ENCODE measurements around the gene ARL9.

Gene ARL9

GRCh38 chr4:56531149-56531770 lies 25.7 kb downstream of the ARL9 start:
- DNase-seq (ENCODE audit: low read depth, low spot score): no peak

DNA sequence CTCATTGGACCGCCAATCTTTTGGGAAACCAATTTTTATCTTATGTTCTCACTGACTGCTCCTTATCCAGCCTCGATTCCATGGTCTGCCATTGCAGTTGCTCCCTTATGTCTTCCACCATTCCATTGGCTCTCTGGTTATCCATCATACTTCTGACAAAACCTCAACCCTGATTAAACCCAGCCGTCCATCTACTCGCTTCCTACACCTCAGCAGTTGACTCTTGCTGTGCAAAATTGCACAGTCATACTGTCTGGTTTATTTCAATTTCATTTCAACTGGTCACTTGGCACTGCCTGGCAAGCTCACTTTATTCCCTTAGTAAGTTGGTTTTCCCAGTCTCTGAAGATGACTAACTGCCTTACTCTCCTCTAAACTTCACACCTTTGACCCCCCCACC lies 26.2 kb downstream of the ARL9 start:
- DNase-seq (ENCODE audit: low read depth, low spot score): no peak

DNA sequence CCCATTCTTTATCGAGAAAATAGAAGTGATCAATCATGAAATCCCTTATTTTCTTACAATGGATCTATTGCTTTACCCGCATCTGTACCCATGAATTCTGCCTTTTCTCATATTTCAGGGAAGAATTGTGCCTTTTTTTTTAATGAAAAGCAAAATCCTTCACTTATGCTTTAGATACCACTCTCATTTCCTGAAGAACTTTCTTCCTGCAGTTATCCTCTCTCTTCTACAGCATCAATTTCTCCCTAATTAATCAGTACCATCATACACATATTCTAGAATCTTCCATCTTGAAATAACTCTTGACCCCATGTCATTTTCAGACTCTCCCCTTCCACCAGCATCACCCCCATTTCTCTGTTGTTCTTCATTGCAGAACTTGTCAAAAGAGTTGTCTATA lies 26.6 kb downstream of the ARL9 start:
- no peak for DNase-seq (ENCODE audit: low read depth, low spot score)

- peak; percentile 20 for DNase-seq (ENCODE audit: low read depth, low spot score)
Measured at GRCh38 chr4:56535915-56536314, 30.3 kb downstream of the ARL9 start.

- DNase-seq (ENCODE audit: low read depth, low spot score): no peak
Measured at GRCh38 chr4:56537147-56537546, 31.6 kb downstream of the ARL9 start.

DNA sequence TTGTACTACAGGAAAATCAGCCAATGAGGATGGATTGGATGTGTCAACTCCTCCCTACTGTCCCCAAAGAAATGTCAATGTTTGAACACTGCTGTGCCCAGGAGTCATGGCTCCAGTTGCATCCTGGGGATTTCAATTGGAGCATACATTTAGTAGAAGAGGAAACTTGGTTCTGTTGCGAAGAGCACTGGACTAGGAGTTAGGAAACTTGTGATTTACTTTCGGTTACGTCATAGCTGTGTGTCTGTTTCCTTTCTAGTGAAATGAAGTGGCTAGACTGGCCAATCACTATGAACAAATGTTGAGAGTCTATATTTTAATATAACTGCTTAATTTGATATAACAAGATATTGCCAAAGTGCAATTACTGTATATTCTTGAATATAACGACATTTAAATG lies 35.2 kb downstream of the ARL9 start:
- DNase-seq (ENCODE audit: low read depth, low spot score): no peak

DNA sequence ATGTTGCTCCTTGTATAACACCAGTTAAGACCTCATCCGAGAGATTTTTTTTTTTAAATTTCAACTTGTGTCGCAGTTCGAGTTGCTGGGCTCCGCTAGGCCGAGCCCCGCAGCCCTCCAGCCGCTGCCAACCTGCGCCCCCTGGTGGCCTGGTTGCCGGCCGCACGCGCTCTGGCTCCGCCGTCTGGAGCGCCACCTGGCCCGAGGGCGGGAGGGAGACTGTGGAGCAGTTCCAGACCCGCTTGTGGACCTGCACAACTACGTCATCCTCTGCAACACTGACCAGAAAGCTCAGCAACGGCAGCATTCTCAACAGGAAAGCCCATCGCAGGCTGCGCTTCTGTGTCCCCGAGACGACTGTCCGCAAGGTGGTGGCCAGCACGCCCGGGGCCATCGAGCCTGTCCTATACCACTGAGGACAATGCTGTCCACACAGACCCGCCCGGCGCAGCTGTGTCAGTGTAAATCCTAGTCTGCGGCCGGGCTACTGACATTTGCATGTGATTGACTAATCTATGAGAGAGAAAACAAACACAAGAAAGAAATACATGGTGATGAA lies 39.1 kb downstream of the ARL9 start:
- DNase-seq (ENCODE audit: low read depth, low spot score): peak; percentile 97

GRCh38 chr4:56550642-56551041 lies 45.1 kb downstream of the ARL9 start:
- no peak for DNase-seq (ENCODE audit: low read depth, low spot score)

- no peak for DNase-seq (ENCODE audit: low read depth, low spot score)
Measured at GRCh38 chr4:56551516-56551915, 45.9 kb downstream of the ARL9 start.

DNA sequence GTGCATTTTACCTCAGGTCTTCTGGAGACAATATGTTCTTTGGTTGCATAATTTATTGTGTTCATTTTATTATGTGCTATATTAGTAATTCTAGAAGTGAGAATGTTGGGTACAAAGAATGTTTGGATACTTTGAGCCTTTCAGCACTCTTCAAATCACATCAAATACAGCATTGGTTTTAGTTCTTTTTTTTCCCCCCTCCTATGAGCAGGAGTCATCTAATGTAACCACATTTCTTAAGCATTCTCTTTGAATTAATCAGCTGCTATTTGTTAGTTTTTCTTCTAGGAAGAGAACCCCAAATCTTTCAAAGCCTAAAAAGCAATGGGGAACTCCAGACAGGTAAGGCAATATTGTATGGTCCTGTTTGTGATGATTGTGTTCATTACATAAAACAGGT lies 46.7 kb downstream of the ARL9 start:
- DNase-seq (ENCODE audit: low read depth, low spot score): no peak

DNA sequence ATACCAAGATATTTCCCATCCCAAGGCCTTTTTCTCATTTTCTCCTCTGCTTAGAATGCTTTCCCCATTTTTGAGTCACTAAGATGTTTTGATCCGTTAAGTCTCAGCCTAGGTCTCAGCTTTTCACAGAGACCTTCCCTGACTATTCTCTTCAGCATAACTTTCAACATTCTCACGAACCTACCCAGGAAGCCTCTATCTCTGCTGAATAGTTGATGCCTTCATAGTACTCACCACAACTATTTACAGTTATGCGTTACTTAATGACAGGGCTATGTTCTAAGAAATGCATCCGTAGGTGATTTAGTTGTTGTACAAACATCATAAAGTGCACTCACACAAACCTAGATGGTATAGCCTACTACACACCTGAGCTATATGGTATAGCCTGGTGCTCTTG lies 64.5 kb downstream of the ARL9 start:
- DNase-seq (ENCODE audit: low read depth, low spot score): no peak
